NCI-H2081 treated with DMSO at 0.1 percent for 48 hours (cell line): ENCODE results near the gene ASCL1.

Experiments used
- DNase-seq: peaks from one replicate; lab custom pipeline; 2025; lab: John Stamatoyannopoulos, UW

The ASCL1 gene

DNA sequence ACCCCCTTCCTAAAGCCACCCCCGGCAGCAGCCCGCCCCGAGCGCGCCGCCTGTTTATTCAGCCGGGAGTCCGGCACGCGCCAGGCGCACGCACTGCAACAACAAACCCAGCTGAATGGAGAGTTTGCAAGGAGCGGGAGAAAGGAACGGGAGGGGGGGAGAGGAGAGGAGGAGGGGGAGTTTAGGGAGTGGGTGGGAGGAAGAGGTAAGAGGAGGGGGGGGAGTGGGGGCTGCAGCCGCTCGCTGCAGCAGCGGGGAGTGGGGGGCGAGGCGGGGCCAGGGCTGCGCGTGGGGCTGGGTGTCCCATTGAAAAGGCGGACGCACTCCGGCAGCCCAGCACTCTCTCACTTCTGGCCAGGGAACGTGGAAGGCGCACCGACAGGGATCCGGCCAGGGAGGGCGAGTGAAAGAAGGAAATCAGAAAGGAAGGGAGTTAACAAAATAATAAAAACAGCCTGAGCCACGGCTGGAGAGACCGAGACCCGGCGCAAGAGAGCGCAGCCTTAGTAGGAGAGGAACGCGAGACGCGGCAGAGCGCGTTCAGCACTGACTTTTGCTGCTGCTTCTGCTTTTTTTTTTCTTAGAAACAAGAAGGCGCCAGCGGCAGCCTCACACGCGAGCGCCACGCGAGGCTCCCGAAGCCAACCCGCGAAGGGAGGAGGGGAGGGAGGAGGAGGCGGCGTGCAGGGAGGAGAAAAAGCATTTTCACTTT lies at the start of gene ASCL1:
TSS of gene ASCL1 (plus strand) at position 336 of the 712 bp plus-strand sequence. CDS start 571 bp downstream, outside the sequence.
- peak; percentile 71 for DNase-seq

DNA sequence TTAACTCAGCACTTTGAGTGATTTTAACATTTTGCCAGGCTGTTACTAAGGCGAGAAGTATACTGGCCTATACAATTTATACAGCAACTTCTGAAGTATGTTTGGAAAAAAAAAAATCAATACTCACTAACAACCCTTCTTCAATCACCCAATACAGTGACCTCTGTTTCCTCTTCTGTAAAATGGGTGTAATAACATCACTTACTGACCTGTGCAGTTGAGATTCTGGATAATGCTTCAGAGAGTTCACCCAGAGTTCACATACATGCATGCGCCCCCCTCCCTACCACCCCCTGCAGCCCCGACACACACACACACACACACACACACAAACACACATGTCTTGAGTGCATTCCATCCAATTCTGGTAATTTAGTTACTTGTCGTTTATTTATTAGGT lies 49.6 kb upstream of the ASCL1 start:
- no peak for DNase-seq

DNA sequence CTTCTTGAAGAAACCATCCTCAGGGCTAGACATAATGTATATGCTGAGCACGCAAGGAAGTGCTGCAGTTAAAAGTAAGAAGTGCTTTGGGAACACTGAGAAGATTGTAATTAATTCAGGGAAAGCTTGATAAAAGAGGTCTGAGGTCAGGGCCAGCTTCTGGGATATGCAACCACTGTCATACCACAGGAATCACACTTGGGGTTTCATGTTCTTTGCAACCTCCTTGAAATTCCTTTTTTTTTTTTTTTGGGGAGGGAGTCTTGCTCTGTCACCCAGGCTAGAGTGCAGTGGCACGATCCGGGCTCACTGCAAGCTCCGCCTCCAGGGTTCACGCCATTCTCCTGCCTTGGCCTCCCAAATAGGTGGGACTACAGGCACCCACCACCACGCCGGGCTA lies 47.3 kb upstream of the ASCL1 start:
- DNase-seq: no peak

DNA sequence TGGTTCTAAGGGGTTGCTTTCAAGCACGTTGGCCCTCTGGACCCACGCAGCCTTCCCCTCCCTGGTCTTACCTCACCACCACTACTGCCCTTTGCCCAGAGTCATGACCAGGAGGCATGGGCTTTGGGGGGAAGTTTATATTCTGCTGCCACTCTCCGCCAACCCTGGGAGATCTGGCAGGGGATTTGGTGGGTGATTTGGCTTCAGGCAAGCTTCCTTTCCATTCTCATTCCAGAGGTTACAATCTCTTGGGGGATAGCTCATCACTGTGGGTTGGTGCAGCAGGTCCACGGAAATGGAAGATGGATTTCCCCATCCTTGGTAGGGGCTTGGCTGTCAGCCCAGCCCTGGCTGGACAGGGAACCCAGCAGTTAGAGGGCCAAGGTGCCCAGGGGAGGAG lies 46.7 kb upstream of the ASCL1 start:
- no peak for DNase-seq

DNA sequence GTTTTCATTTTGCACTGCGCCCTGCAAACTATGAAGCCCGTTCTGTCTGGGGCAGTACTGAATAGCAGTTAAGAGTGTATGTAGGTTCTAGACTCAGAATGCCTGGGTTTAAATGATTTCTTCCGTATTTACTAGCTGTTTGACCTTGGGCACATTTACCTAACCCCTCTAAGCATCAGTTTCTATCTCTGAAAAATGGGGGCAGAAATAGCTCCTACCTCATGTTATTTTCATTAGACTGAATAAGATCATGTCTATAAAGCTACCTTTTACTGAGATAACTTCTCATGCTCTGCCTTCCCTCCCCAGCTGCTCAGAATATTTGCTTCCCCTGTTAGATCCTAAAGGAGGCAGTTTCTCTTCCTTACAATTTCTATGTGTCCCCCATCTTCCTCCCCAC lies 46.2 kb upstream of the ASCL1 start:
- DNase-seq: no peak

DNA sequence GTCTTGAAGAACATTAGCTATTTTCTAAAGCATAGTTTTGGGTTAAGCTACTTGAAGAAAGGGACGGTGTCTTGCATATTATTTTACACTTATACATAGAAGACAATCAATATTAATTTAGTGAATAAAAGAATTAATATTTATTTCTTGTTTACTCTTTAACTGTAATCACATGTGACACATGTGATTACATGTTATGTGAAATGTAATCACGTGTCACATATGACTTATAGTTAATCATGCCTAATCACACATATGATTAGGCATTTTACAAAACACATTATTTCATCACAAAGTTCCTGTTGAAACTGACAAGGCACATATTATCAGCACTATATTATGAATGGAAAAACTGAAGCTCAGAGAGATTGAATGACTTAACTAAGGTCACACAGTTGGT lies 45.2 kb upstream of the ASCL1 start:
- no peak for DNase-seq

DNA sequence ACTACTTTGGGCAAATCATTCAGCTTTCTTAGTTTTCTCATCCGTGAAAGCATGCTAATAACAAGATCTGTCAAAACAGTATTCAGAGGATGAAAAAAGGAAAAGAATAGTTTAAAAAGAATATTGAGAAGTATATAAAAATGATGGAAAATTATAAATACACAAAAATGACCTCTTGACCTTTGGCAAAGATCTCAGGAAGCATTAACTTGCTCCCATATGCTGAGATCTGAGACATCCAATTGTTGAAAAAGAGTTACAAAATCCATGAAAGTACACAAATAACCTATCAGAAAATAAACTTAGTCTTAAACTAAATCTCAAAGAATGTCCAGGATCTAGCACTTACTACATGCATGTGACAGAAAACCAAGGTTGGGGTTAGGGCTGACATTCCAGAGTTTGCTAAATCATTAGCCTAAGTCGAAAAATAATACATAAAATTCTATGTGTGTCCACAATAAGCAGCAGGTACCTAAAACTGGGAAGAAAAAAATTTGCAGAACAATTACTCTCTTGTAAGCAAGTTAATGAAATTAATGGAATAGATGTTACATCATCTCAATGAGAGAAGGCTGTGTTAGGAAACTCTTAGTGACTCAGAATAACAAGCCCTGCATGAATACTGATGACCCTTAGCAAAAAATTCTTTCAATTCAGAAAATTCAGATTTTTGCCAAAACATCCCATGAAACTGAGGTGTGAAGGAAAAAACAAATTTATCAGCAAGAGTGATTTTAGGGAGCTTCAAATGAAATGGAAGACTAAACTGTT lies 43.8 kb upstream of the ASCL1 start:
- DNase-seq: no peak

DNA sequence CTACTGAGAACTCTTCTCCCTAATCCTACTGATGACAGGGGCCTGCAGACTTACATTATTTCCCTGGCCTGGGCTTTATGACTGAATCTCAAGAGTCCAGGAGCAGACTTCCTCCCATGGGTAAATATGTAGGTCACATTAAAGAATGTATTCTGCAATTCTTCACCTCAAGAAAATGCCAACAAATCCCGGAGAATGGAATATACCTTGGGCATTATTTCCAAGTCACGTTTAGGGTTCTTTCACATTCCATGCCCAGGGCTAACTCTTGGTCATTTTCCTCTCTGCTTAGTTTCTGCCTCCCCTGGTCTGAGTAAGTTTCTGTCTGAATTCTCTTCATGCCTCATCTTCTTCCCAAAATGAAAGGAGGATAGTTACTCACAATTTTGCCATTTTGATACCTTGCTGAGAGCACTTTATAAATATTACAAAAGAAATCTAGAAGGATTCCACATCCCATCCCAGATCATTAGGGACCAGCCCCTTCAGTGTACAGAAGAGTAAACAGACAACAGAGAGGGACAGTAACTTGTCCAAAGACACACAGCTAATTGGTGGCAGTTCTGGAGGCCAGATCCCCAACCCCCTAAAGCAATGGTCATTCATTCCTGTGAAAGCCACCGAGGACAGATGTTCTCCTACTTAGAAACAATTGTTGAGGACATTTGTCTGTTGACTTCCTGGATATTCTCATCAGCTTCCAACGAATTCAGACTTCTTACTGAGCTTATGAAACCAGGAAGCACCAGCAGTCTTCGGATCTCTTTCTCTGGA lies 41.0 kb upstream of the ASCL1 start:
- no peak for DNase-seq

DNA sequence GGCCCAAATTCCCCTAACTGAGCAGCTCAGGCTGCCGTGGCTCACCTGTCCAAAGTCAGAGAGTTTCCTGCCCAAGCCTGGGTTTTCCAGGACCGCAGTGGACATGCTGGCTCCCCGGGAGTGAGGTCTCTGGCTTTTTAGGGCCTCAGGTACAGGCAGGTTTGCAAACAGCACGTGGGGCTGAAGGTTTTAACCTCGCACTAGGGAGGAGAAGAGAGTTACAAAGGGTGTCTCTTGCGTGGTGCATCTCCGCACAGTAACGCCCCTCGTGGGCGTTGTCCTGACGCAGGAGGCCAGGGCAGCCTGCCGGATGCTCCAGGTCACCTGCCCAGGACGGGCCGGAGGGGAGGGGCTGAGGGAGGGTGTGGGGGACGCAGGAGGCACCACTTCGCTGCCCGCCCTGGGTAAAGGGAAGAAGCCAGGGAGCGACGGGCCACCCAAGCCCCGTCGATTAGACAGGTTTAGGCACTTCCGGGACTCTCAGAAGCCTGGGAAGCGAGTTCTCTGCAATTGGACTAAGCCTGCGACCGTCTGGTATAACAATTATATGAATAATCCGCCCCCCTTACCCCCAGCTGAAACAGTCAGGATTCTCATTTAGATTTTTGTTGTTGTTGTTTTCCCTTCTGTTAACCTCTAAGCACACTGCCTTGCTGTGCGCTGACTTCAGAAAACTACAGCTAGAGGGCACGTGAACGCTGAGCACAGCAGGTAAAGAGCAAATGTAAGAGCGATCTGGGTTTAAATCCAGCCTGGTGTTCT lies 40.3 kb upstream of the ASCL1 start, which contains the start of gene PAH:
TSS of gene PAH (minus strand) at position 219 of the 762 bp plus-strand sequence. CDS start at position 105, 114 bp downstream.
- no peak for DNase-seq

DNA sequence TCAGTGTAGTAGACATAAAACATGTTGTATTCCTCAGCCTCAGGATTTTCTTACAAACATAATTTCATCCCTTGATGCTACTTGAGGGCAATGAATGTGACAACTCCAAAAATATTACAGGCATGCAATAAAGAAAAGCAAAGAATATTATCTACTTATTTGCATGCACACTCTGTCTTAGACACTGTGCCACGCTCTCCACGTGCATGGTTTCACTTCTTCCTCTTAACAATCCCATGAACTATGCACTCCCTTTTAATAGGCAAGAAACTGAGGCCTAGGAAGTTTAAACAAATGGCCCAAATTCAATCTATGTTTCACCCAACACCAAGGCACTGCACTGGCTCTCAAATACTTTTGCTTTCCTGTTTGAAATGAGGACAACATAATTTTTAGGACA lies 38.6 kb upstream of the ASCL1 start:
- no peak for DNase-seq

DNA sequence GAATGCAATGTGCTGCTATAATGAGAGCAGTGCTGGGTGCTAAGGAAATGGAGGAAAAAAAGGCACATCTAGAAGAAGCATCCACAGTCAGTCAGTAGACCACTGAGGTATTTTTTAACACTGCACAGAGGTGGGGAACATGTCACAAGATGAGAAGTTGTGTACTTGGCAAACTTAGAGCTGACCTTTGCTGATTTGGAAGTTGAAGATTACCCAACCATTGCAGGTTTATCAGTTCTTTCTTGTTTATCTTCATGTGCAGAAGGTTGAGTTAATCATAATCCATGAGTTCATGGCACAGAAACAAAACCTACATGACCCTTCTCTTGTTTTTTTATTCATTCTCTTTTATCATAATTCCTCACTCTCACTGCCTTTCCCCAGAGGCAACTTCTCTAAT lies 37.2 kb upstream of the ASCL1 start:
- DNase-seq: no peak

DNA sequence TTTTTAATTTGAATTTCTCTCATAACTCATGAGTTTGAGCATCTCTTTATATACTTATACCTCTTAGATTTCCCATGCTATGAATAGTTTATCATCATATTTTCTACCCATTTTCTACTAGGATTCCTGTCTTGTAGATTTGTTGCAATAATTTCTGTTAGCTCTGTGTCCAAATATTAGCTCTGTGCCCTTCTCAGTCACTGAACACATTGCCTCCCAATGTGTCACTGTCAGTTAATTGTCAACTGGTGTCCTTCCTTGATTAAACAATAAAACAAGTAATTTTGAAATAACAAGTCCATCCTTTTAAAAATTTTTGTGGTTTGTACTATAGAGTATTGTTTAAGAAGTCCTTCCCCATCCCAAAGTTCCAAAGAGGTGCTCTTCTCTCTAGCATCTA lies 36.2 kb upstream of the ASCL1 start:
- no peak for DNase-seq

DNA sequence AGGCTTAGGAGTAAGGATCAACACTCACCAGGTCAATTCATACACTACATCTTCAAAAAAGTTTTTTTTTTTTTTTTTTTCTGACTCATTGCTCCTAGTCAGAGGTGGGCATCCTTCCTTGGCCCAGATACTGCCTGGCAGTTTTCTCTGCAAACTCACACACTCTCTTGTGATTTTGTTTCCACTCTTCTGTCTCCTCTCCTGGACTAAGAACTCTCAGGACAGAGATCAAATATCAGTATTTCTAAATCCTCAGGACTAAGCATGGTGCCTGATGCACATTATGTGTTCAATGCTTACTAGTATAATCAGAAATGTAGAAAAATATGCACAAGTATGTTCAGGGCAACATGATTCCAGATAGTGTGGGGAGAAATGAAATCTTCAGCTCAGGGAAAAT lies 30.3 kb upstream of the ASCL1 start:
- no peak for DNase-seq

DNA sequence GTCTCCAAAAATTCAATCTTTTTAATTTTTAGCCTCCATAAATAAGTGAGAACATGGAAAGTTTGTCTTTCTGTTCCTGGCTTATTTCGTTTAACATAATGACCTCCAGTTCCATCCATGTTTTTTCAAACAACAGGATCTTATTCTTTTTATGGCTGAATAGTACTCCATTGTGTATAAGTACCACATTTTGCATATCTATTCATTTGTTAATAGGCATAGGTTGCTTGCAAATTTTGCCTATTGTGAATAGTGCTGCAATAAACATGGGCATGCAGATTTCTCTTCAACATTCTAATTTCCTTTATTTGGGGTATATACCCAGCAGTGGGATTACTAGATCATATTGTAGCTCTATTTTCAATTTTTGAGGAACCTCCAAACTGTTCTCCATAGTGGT lies 24.3 kb upstream of the ASCL1 start:
- no peak for DNase-seq

DNA sequence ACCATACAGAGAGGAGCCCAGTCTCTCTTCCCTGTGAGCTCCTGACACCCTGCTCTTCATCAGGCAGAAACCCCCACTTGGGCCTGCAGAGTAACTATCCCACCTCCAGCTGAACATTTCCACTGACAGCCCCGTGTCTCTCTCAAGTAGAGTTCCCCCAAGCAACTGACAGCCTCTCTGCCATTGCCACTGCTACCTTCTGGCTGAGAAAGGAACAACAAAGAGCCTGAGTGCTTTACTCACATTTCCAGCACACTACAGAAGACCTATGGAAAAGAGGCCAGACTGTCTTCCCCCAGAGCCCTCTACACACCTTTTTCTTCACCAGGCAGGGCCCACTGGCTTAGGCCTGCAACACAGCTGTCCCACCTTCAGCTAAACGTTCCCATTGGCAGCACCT lies 18.4 kb upstream of the ASCL1 start:
- no peak for DNase-seq

DNA sequence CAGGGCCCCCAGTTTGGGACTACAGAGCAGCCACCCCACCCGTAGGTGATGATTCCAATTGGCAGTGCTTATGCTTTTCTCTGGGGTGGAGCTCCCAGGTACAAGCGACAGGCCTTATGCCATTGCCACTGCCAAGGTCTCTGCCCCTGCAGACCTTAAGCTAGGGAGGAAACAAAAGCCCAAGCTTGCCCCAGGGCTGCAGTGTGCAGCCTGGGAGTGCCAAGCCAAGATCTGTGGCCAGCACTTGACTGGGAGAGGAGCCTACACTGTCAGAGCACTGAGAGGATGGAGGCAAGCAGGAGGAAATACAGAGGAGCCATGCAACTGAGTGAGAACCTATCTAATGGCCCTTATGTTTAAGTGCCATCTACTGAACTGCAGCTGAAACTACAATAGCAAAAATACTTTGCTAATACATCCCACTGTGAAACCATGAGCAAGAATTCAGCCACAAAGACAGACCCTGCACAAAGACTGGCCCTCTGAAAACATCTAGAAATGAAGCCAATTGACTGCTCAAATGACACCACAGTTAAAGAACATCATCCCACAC lies 17.7 kb upstream of the ASCL1 start:
- no peak for DNase-seq

DNA sequence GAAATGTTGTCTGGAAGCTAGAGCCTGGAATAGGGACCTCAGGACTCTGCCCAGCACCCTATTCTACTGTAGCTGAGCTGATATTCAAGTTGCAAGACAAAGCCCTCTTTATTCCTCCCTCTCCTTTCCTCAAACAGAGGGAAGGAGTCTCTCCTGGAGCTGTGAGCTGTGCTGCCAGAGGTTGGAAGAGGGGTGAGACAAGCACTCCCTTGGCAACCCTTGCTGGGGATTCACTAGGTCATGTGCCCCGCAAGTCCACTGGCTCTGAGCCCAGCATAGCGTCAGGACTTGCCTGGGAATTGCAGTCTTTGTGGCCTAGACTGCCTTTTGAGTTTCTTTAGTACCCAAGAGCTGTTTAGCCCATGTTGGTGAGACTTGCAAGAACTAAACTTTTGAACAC lies 11.4 kb upstream of the ASCL1 start:
- DNase-seq: no peak

DNA sequence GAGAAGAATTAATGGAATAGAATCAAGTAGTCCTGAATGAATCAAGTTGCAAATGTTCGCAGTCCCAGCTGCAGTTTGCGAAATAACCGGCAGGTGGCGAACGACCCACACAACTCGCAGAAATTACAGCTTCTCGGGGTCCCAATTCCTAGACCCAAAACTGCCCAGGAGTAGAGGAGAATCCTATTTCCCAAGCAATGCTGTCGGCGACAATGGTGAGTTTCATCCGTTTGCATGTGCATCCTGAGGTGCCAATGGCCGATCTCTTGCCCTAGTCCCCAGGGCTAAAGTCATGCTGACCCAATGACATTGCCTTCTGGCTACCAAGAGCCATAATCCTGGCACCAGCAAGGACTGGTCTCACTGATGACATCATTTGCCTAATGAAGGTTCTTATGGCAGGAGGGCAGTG lies 8.5 kb upstream of the ASCL1 start:
- no peak for DNase-seq

DNA sequence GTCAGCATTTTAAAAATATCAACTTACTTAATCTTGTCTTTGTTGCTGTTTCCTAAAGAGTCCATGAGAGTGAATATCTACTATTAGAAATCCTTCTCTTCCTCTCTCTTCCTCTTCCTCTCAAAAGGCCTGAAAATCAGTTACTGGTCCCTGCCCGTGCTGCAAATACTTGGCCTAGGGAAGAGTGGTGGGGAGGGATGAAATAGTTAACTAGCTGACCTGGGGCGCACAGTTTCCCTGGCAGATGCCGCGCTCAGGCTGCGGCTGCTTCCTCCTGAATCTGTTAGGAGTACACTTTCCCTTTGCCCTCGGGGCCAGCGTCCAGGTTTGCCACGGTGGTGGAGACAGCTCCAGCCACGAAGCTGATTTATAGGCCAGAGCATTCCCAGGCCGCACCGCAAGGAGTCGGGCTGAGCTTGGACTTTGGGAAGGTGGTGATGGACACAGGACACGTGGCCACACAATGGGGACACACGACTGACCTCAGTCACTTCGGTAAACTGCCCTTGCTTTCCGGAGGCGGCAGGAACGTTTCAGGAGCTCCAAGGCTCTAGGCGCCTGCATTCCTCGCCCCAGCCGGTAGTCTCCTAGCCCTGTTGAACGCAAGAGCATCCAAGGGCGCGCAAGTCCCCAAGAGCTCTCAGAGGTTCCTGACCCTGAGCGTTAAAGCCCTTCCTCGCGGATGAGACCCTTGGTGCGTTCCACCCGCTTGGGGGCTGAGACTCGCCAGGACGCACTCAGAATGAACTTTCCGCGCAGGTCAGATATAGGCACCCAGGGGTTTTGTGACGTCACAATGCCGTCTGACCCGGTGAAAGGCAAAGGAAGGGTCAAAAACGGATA lies 7.1 kb upstream of the ASCL1 start:
- peak; percentile 50 for DNase-seq

DNA sequence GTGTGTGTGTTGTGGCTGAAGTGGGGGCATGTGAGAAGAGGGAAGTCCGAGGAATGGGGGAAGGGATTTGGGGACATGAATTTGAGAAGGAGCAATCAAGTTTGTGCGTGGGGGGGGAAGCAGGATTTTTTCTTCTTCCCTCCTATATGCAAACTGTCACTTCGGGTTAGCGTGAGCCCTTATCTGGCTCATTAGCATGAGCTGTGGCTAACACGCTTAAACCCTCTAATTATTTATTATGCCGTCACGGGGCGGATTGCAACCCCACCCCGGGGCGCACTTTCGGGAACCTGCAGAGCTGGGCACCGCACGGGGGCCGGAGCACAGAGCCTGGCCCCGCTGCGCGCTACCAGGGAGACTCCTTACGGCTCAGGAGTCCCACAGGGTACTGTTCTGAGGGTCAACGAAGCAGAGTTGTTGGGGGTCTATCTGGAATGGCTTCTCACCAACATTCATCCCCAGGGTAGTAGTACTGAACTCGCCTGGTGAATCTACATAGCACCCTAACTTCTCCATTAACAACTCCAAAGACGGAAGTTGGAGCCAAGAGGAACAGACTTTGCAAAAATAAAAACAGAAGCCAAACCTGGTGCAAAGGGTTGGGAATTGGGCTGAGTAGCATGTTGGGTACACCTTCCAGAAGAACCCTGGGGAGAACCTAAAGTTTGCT lies 6.4 kb upstream of the ASCL1 start:
- DNase-seq: peak; percentile 62
